NCI-H2227 (cell line): ENCODE results near the gene EMP1.

ENCODE experiments used
- DNase-seq: peaks from one replicate; lab custom pipeline; 2025; ENCODE audit not compliant: unreplicated experiment; lab: John Stamatoyannopoulos, UW

EMP1 gene

DNA sequence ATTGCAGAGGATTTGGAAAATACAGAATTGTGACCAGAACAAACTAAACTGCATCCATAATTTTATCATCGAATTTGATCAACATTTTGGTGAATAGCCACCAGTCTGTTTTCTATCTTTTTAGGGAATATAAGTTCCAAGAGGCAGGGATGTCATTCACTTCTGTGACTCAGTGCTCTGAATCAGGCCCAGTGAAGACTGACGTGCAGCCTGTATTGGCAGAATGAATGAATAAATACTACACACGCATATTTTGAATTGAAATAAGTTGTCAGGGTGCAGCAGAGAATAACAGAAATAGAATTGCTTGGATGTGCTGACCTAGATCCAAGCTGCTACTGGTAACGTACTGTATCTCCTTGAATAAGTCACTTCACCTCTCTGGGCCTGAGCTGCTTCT lies 1.3 kb upstream of the EMP1 start:
- DNase-seq: no peak

- no peak for DNase-seq
Observed at GRCh38 chr12:13195785-13196129, 769 bp upstream of the EMP1 start.

- no peak for DNase-seq
Observed at GRCh38 chr12:13197032-13197431, 506 bp downstream of the EMP1 start.

DNA sequence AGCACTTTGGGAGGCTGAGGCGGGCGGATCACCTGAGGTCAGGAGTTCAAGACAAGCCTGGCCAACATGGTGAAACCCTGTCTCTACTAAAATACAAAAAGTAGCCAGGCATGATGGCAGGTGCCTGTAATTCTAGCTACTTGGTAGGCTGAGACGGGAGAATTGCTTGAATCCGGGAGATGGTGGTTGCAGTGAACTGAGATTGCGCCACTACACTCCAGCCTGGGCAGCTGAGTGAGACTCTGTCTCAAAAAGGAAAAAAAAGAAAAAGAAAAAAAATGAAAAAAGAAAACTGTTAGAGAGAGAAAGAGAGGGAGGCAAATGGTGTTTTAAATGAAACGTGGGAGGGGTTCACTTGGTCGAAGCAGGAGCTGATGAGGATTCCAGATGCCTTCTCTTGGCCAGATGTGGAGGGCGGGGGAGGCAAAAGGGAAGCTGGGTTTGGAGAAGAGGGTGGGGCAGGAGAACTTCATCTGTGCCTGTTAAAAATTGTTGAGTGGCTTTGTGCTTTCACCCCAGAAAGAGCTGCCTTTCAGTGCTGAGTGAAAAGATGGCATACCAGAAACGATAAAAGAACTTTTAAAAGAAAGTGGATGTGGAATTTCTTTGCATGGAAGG lies 1.1 kb downstream of the EMP1 start:
- DNase-seq: no peak

- no peak for DNase-seq
Observed at GRCh38 chr12:13198241-13198640, 1.7 kb downstream of the EMP1 start.

DNA sequence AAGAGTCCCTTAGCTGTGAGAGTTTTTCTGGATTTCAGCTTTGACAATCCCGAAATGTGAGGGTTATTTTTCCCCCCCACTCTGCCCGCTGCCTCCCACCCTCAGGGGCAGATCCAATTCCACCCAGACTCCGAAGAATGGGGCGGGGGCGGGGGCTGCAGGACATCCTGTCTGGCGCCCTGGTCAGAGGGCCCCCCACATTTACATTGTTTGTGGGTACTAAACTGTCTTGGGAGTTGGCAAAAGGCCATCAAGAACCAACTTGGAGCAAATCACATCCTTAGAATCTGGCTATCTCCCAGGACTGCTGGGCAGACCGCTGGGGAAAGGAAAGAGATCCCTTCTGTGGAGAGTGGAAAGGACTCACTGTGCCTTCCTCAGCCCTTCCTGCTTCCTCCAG lies 2.4 kb downstream of the EMP1 start:
- no peak for DNase-seq

DNA sequence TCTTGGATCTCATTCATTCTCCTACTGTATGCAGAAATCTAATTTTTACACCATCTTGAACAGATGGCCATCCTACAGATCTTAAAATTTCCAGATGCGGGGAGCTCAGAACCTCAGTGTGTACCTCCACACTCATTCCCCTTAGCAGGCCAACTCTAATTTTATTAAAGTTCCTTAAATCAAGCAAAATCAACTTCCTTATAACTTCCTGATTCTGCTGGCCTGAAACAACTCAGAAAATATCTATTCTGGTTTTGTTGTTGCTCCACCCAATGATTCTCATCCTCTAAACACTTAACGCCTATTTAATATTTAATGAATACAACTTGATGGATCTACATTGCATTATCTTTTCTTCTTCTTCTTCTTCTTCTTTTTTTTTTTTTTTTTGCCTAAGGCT lies 3.1 kb downstream of the EMP1 start:
- DNase-seq: no peak

DNA sequence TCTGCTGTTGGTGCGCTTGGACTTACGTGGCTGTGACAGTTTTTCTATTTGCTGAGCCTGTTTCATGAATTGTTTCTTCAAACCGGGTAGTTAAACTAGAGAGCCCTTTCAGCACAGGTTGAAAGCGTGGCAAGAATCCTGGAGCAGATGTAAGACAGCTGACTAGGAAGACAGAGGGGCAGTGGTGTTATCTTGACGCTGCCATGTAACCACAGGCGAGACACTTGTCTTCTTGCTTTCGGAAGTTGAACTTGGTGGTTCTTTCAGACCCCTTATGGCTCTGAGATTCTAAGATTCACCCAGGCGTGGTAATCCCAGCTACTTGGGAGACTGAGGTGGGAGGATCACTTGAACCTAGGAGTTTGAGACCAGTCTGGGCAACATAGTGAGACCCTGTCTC lies 4.3 kb downstream of the EMP1 start:
- DNase-seq: no peak

DNA sequence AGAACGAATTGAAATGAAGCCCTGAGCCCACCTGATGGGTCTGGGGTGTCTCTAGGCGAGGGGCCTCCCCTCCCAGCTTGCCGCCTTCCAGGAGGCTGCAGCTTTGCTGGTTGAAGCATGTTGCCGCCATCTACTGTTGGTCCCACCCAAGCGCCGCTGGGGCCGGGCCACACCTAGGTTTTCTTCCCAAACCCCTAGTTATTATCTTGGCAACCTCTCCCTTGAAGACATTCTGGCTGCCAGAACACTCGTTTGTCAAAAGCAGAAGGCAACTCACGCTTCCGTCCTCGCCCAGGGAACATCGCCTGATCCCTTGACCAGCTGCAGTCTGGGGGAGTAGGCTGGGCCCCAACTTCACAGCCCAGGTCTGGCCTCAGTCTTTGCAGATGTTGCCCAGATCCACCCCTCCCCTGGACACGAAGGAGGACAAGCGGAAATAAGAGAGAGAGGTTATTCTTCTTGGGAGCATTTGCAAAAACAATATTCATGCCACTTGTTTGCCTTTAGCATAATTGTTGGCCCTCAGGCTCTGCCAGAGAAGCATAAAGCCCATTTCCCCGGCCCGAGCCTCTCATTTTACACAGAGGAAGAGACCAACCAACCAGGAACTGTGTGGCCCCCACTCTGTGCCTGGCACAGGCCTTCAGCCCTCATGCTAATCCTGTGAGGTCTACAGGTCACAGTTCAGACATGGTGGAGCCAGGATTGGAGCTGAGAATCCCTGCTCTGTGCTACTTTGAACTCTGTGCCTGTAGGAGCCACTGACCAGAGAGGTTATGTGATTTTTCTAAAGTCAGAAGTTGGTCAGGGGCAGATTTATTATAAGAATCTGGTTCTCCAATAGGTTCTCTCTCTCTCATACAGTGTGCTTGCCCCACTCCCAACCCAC lies 6.8 kb downstream of the EMP1 start:
- DNase-seq: no peak

DNA sequence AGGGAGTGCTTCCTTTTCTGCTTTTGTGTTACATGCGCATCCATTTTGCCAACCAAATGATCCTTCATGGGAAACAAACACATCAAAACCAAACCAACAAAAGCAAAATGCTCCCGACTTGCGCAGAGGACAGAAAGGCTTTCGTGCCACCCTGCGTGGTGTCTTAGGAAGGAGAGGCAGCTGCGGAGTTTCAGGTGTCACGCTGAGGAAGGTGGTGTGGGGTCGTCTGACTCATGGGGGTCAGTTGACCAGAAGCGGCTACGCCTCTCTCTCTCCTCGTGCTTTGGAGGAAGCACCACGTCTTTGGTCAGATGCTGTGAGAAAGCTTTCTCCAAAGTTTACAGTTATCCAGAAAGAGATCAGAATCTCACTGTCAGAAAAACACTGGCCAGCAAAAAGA lies 7.9 kb downstream of the EMP1 start:
- no peak for DNase-seq

GRCh38 chr12:13205809-13206559 lies 9.5 kb downstream of the EMP1 start:
- DNase-seq: no peak

GRCh38 chr12:13206560-13206897 lies 10.0 kb downstream of the EMP1 start:
- no peak for DNase-seq

GRCh38 chr12:13208533-13209435 lies 12.3 kb downstream of the EMP1 start:
- DNase-seq: peak; percentile 13

- no peak for DNase-seq
Observed at GRCh38 chr12:13209436-13210235, 13.1 kb downstream of the EMP1 start.

DNA sequence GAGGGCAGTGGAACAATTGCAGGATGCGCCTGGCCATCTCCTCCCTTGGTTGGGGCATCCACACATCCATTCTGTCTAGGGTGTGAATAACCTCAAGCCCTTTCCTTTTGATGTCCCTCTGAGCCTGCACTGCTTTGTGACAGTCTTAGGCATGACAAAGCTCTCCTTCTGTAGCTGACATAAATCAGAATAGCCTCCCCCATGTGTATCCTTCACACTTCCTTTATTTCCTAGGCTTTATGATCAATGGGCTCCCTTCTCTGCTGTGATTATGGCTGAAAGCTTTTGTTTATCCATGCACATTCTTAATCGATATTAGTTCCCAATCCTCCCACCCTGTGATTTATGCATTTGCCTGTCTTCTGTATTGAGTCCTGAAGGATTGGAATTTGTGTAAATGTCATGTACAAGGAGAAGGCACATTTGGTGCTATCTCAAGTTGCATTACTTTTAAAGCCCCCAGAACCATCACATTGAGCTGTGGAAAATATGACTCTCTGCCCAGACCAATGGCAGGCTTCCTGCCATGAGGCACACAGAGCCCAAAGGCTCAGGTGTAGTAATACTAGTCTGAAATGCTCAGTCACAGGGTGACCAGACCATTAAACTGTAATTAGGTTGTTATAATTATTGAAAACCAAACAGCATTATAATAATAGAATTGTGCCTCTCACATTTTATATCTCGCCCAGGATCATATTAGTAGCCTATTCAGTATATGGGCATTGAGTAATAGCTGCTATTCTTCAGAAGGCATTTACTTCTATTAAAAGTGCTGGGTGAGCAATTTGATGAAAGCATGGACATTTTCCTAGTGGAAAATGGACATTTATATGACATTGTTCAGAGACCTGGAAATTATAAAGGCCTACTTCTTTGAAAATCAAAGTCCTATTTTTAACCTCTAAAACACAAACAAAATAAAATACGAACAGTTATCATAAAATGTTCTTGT lies 14.0 kb downstream of the EMP1 start:
- peak; percentile 38 for DNase-seq

DNA sequence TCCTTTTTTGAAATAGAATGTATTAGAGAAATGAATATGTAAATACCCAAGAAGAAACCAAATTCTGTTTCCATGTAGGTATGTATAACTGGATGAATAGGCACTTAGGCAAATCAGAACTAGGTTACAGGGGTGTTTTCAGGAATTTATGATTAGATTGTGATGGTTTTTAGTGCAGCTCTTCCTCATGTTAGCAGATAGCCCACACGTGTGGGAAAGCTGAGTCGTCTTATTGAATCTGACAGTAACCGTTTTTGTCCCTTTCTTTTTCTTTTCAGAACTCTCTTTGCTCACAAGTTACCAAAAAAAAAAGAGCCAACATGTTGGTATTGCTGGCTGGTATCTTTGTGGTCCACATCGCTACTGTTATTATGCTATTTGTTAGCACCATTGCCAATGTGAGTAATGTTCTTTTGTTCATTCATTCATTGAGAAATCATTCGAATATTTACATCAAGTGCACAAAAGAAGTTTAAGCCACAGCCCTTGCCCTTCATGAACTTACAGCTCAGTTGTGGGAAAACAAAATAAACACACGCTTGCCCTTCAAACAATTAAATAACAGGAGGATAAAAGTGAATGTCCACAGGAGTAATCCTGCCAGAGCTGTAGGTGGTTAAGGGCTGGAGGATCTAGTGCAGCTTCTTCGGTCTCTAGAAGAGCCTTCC lies 14.8 kb downstream of the EMP1 start:
- no peak for DNase-seq

GRCh38 chr12:13211859-13212664 lies 15.5 kb downstream of the EMP1 start:
- peak; percentile 82 for DNase-seq

- no peak for DNase-seq
Observed at GRCh38 chr12:13215056-13215455, 18.5 kb downstream of the EMP1 start.
